OCI-LY1 (cell line): ENCODE results near the gene POLG.

Experiments
- H2AFZ ChIP-seq: fragments of 200-600 bp; sonication (generic), shearing (Covaris generic); 2 replicates; pipeline ENCODE4 v1.6.0; 2014; ENCODE audit warnings: antibody characterized with exemption, mild to moderate bottlenecking, low read length
- H3F3A ChIP-seq: fragments of 200-600 bp; sonication (generic), shearing (Covaris generic); 2 replicates; pipeline ENCODE4 v1.6.0; 2014; ENCODE audit warnings: mild to moderate bottlenecking, antibody characterized with exemption, low read length, moderate library complexity; ENCODE audit not compliant: insufficient read depth
- H3K27ac ChIP-seq: fragments of 200-600 bp; sonication (generic); 2 replicates; pipeline ENCODE4 v1.5.1; 2014; ENCODE audit warnings: low read length, mixed run types, mild to moderate bottlenecking, low read depth; ENCODE audit not compliant: poor library complexity, severe bottlenecking
- H3K27me3 ChIP-seq: fragments of 200-600 bp; sonication (generic); 2 replicates; pipeline ENCODE4 v1.6.0; 2014; ENCODE audit warnings: antibody characterized with exemption, mild to moderate bottlenecking, low read length, moderate library complexity; ENCODE audit not compliant: insufficient read depth
- H3K36me3 ChIP-seq: fragments of 200-600 bp; sonication (generic); 2 replicates; pipeline ENCODE4 v1.6.1; 2014; ENCODE audit warnings: mild to moderate bottlenecking, antibody characterized with exemption, low read length, moderate library complexity, mixed read lengths; ENCODE audit not compliant: insufficient read depth
- H3K4me1 ChIP-seq: fragments of 200-600 bp; sonication (generic); 2 replicates; pipeline ENCODE4 v1.5.1; 2014; ENCODE audit warnings: mild to moderate bottlenecking, low read length, moderate library complexity; ENCODE audit not compliant: insufficient read depth, severe bottlenecking
- H3K4me2 ChIP-seq: fragments of 200-600 bp; sonication (generic), shearing (Covaris generic); 2 replicates; pipeline ENCODE4 v1.6.1; 2014; ENCODE audit warnings: low read length
- H3K4me3 ChIP-seq: fragments of 200-600 bp; sonication (generic); 2 replicates; pipeline ENCODE4 v1.5.1; 2014; ENCODE audit warnings: low read length, low read depth, mild to moderate bottlenecking, mixed read lengths; ENCODE audit not compliant: poor library complexity, severe bottlenecking
- H3K79me2 ChIP-seq: fragments of 200-600 bp; shearing (Covaris generic); 2 replicates; pipeline ENCODE4 v1.6.1; 2016; ENCODE audit warnings: mixed run types, low read length, mixed read lengths; ENCODE audit not compliant: insufficient read depth
- H3K9ac ChIP-seq: fragments of 200-600 bp; sonication (generic), shearing (Covaris generic); 2 replicates; pipeline ENCODE4 v1.6.1; 2014; ENCODE audit warnings: mild to moderate bottlenecking, low read length, mixed read lengths
- H3K9me2 ChIP-seq: fragments of 200-600 bp; sonication (generic), shearing (Covaris generic); 2 replicates; pipeline ENCODE4 v1.6.1; 2014; ENCODE audit warnings: low read depth, mild to moderate bottlenecking, low read length, mixed read lengths
- H3K9me3 ChIP-seq: fragments of 200-600 bp; shearing (Covaris generic); 2 replicates; pipeline ENCODE4 v1.6.1; 2014; ENCODE audit warnings: low read length, mixed read lengths
- H4K20me1 ChIP-seq: fragments of 200-600 bp; sonication (generic), shearing (Covaris generic); 2 replicates; pipeline ENCODE4 v1.6.0; 2016; ENCODE audit warnings: mild to moderate bottlenecking, low read length; ENCODE audit not compliant: insufficient read depth
- EZH2 ChIP-seq: fragments of 200-600 bp; sonication (generic), shearing (Covaris generic); IDR thresholded peaks from 2 replicates; pipeline ENCODE4 v1.8.0; 2017; ENCODE audit warnings: borderline replicate concordance, mixed run types, mild to moderate bottlenecking, antibody characterized with exemption, low read length, moderate library complexity, mixed read lengths
- TF ChIP-seq, protein P1 (sequence below): fragments of 200-600 bp; sonication (generic), shearing (Covaris generic); IDR thresholded peaks from 2 replicates; pipeline ENCODE4 v1.5.1; 2017; ENCODE audit warnings: mild to moderate bottlenecking, antibody characterized with exemption, low read length, moderate library complexity, mixed read lengths

POLG gene

DNA sequence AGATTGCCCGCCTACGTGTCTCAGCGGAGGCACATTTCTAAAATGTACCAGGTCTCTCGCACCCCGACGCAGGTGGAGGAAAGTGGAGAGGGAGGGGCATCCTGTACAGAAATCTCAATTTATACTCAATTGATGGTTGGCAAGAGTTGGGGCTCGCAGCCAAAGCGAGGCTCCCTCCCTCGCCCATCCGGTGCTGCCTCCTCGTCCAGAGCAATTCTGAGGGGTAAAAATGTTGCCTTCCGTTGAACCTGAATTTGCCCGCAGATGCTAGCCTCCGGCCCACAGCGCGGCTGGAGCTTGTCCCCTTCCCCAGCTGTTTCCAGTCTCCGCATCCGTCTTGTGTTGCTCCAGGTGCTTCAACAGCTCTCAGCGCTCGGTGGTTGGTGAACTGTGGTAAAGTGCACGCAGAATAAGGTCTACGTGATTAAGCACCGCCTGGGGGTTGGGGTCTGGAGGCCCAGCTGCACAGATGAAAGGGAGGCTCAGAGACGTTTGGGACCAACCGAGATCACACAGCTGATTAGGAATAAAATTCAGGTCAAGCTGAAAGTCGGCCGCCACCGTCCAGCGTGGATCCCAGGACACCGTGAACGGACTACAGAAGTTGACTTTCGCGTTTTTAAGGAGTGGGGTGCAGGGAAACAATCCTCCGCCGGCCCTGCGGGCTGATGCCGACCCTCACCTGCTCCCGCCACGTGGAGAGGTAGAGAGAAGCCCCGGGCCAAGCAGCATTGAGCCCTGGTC lies 846 bp upstream of the POLG start:
- no peaks in the 10 kb centered on the region; the same call in 1 of the 2 replicates for H4K20me1 ChIP-seq
- H2AFZ ChIP-seq, result no peak overlapping the region
- peaks cover 26% of the 10 kb centered on the region for H3K36me3 ChIP-seq
- no peaks in the 10 kb centered on the region for H3K9me2 ChIP-seq
- no peaks in the 10 kb centered on the region for H3K9me3 ChIP-seq
- peaks cover 46% of the 10 kb centered on the region for H3K4me1 ChIP-seq
- TF ChIP-seq EZH2, result no peak
- TF ChIP-seq, protein P1, sequence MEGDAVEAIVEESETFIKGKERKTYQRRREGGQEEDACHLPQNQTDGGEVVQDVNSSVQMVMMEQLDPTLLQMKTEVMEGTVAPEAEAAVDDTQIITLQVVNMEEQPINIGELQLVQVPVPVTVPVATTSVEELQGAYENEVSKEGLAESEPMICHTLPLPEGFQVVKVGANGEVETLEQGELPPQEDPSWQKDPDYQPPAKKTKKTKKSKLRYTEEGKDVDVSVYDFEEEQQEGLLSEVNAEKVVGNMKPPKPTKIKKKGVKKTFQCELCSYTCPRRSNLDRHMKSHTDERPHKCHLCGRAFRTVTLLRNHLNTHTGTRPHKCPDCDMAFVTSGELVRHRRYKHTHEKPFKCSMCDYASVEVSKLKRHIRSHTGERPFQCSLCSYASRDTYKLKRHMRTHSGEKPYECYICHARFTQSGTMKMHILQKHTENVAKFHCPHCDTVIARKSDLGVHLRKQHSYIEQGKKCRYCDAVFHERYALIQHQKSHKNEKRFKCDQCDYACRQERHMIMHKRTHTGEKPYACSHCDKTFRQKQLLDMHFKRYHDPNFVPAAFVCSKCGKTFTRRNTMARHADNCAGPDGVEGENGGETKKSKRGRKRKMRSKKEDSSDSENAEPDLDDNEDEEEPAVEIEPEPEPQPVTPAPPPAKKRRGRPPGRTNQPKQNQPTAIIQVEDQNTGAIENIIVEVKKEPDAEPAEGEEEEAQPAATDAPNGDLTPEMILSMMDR, result no peak
- H3F3A ChIP-seq, result no peaks in the 10 kb centered on the region
- peaks cover 16% of the 10 kb centered on the region for H3K79me2 ChIP-seq
- H3K4me3 ChIP-seq, result peak overlapping the region; percentile 71
- H3K27ac ChIP-seq, result peak overlapping the region; percentile 68
- H3K9ac ChIP-seq, result peak overlapping the region; percentile 67
- peak overlapping the region; percentile 92 for H3K4me2 ChIP-seq
- no peaks in the 10 kb centered on the region for H3K27me3 ChIP-seq

DNA sequence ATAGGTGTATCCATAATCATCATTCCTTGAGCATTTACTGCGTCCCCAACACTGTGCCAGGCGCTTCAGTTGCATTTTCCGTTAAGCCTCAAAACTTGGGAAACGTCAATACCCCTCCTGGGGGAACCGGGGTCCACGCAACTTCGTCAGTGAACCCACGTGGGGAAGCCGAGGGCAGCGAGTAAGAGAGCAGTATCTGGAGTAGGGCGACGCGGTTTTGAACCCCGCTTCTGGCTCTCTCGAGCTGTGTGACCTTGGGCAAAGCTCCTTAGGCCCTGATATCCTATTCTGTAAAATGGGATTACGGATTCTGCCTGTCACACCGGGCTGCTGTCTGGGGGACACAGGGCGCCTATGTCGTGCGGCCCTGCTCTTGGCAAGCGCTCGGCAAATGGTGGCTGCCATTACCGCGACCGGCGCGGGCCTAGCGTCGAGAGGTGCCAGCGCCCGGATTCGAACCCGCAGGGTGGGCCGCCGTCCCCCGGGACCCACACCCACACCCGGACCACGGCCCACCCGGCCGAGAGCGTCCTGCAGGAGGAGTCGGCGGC lies 590 bp downstream of the POLG start:
- Histone ChIP-seq H3K9me2 (no peaks in the 10 kb centered on the region), H4K20me1 (no peaks in the 10 kb centered on the region; the same call in 1 of the 2 replicates), H3K27me3 (no peaks in the 10 kb centered on the region), H3F3A (no peaks in the 10 kb centered on the region), H3K79me2 (peaks cover 16% of the 10 kb centered on the region), H3K4me1 (peaks cover 52% of the 10 kb centered on the region), H3K9me3 (no peaks in the 10 kb centered on the region), H3K27ac (peak overlapping the region; percentile 65), H3K4me3 (peak overlapping the region; percentile 93), H3K9ac (peak overlapping the region; percentile 94), H3K36me3 (peaks cover 40% of the 10 kb centered on the region), H2AFZ (no peak overlapping the region), H3K4me2 (peak overlapping the region; percentile 89)
- TF ChIP-seq, protein P1, result no peak
- TF ChIP-seq EZH2, result no peak

GRCh38 chr15:89333011-89333860 lies 1.4 kb downstream of the POLG start:
- Histone ChIP-seq H3K27ac (peak overlapping the region; percentile 65), H3K9ac (peak overlapping the region; percentile 94), H3F3A (no peaks in the 10 kb centered on the region), H3K9me2 (no peaks in the 10 kb centered on the region), H3K4me1 (peaks cover 52% of the 10 kb centered on the region), H3K4me3 (peak overlapping the region; percentile 93), H4K20me1 (no peaks in the 10 kb centered on the region; the same call in 1 of the 2 replicates), H3K9me3 (no peaks in the 10 kb centered on the region), H3K4me2 (peak overlapping the region; percentile 89), H2AFZ (no peak overlapping the region), H3K27me3 (no peaks in the 10 kb centered on the region), H3K79me2 (peaks cover 16% of the 10 kb centered on the region), H3K36me3 (peaks cover 48% of the 10 kb centered on the region)
- TF ChIP-seq EZH2, result no peak
- TF ChIP-seq, protein P1, result no peak
